HG02938 (cell line): Measurements from ENCODE around the gene ZBED4.
"Not testable (repeated sequence)": the region's sequence is repeated elsewhere in the genome, so short reads cannot be mapped to it uniquely, and the experiment has no call there.

Source experiments
- ATAC-seq: cut with Tn5 transposase; IDR thresholded peaks from one replicate; pipeline ENCODE4 v1.9.1; 2021; ENCODE audit warnings: mild to moderate bottlenecking, moderate library complexity; ENCODE audit not compliant: unreplicated experiment

ZBED4 gene

DNA sequence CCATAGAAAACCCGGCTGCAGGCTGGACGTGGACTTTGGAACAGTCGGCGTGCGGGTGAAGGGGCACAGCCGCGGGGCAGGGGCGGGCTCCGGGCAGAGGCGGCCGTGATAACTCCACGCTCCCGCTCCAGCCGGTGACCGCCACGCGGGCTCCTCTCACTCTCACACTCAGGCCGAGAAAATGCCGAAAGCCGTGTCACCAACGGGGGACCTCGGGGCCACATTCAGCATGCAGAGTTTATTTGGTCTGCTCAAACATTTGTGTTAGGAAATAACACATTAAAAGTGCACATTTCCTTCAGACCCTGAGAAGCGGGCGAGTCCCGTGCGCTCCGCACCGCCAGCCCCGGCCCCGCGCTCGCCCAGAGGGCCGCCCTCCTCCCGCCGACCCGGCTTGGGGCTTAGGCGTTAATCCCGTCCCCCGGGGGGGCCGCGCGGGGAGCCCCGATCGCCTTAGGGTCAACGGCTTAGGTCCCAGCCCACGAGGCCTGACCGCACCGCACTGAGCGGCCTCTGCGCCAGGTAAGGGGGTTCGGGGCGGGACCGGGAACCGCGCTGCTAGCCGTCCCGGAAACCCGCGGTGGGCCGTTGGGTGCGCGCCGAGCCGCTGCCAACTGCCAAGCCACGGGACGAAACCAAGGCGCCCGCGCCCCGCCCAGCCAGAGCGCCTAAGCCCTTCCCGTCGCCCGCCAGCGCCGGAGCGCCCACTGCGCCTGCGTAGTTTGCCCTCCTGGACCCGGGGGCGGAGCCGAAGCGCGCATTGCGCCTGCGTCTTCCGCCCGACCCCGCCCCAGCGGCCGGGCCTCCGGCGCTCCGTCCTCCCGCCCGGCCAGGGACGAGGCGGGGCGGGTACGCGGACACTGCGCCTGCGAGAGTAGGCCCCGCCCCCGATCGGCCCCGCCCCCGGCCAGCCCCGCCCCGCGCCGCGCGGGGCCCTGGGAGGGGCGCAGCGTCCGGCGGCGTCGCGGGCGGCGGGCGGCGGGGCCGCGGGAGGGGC, at the start of gene ZBED4:
Gene ZBED4 (plus strand): TSS at position 947 of the 997 bp plus-strand sequence. CDS start 29,819 bp downstream, outside the sequence.
- peak; percentile 70 for ATAC-seq

DNA sequence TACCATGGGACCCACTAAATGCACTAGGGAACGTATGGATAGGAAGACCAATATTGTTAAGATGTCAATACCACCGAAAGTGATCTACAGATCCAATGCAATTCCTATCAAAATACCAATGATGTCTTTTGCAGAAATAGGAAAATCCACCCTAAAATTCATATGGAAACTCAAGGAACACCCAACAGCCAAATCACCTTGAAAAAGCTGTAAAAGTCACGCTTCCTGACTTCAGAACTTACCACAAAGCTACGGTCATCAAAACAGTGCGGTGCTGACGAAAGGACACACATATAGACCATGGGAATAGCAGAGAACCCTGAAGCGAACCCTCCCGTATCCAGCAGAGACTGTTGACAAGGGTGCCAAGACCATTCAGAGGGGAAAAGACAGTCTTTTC, 46.5 kb upstream of the ZBED4 start:
- no peak for ATAC-seq

DNA sequence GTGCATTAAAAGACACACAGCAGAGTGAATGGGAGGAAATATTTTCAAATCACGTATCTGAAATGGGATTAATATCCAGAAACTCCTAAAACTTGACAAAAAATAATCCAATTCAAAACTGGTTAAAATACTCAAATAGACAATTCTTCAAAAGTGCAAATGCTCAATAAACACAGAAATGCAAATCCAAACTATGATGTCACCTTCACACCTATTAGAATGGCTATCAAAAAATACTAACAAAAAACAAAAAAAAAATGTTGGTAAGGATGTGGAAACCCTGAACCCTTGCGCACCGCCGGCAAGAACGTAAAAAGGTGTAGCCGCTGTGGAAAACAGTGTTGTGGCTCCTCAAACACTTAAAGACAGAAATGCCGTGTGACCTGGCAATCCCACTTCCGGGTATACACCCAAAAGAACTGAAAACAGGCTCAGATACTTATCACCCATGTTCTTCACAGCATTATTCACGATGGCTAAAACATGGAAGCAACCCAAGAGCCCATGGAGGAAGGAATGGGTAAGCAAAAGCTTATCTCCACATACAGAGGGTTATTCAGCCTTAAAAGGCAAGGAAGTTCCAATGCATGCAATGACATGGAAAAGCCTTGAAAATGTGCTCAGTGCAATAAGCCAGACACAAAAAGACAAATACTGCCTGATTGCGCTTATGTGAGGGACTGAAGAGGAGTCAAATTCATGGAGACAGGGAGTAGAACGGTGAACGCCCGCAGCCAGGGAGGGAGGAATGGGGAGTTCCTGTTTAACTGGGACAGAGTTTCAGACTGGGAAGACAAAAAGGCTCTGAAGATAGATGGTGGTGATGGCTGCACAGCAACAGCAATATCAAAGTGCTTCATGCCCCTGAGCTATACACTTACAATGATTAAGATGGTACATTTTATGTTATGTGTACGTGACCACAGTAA, 45.6 kb upstream of the ZBED4 start:
- ATAC-seq = no peak

DNA sequence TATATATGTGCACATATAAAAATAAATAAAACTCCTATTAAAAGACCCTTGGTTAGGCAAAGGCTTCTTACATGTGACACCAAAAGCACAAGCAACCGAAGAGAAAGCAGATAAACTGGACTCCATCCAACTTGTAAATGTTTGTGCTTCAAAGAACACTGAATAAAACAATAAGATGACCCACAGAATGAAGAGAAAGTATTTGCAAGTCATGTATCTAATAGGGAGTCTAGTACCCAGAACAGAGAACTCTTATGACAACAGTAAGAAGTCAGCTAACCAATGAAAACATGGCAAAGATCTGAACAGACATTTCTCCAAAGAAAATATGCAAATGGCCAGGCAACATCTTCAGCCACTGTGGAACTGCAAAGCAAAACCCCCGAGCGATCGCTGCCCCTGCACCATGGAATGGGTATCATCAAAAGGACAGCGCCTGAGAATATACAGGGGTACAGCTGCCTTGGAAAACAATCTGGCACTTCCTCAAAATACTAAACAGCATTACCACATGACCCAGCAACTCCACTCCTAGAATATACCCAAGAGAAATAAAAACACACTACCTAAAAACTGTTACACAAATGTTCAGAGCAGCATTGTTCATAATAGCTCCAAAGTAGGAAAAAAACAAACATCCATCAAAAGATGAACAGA, 43.2 kb upstream of the ZBED4 start:
- ATAC-seq = no peak

DNA sequence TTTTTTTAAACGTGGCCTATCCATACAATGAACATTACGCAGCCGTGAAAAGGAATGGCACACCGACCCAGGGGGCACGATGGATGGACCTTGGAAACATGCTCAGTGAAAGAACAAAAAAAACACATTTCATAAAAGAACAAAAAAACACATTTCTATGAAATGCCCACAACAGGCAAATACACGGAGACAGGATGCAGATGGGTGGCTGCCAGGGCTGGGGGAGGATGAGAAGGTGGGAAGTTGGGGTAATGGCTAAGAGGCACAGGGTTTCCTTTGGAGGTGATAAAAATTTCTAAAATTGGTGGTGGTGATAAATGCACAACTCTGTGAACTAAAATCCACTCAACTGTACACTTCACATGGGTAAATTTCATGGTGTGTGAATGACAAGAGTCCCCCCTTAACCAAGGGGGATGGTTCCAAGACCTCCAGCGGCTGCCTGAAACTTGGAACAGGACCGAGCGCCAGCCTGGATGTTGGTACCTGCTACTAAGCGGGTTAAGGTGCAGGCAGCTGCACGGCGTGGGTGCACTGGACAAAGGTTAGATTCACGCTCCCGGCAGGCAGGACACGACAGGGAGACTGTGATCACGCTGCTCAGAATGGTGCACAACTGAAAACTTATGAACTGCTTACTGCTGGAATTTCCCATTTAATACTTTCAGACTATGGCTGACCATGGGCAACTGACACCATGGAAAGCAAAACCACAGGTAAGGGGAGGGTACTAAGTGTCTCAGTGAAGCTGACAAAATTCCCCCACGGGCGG, 42.4 kb upstream of the ZBED4 start:
- no peak for ATAC-seq

DNA sequence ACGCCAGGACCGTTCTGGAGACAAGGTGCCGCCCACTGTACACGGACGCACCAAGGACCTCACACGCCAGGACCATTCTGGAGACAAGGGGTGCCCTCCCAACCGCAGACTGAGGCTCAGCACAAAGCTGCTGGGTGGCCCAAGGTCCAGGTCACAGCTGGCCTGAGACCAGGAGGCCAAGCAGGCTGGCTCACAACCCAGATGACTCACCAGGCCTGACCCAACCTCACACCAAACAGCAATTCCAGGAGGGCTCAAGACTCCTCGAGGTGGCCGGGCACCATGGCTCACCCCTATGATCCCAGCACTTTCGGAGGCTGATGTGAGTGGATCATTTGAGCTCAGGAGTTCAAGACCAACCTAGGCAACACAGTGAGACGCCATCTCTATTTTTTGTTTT, 40.8 kb upstream of the ZBED4 start:
- no peak for ATAC-seq

- ATAC-seq = no peak
These were observed 39.4 kb upstream of the ZBED4 start for GRCh38 chr22:49814164-49814686.

GRCh38 chr22:49814856-49815255, 38.8 kb upstream of the ZBED4 start:
- no peak for ATAC-seq

DNA sequence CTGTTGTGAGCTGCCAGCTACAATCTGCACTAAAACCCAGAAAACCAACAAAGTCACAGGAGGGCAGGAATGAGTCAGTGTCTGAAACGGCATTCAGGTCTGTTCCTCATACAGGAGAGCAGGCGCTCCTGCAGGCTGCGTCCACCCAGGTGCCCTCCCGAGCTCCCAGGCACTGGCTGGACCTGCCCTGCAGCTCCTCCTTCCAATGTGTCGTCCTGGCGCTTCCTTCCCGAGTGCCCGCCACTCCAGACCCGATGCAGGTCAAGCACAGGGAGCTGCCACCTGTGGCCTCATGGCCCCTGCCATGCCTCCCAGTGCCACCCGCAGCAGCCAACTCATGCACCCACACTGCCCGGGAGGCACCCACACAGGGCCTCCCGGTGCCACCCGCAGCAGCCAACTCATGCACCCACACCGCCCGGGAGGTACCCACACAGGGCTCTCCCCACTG, 38.0 kb upstream of the ZBED4 start:
- no peak for ATAC-seq

- ATAC-seq = no peak
These were observed 36.3 kb upstream of the ZBED4 start for GRCh38 chr22:49817359-49817758.

DNA sequence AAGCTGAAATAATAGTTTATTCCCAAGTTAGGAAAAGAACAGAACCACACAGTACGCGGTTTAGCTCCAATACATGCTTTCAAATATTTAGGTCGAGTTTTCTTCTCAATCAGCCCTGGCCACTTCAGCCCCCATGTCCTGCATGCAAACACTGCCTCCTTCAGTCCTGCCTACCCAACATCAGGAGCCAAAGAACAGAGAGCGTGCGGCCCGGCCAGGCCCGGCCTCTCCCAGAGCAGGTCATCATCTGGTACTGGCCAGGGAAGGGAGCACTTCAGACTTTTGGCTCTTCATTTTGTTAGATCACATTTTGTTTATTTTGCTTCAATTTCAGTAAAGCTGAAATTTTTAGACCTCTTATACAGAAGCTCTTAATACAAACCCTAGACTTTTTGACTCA, 32.7 kb upstream of the ZBED4 start:
- ATAC-seq = no peak

DNA sequence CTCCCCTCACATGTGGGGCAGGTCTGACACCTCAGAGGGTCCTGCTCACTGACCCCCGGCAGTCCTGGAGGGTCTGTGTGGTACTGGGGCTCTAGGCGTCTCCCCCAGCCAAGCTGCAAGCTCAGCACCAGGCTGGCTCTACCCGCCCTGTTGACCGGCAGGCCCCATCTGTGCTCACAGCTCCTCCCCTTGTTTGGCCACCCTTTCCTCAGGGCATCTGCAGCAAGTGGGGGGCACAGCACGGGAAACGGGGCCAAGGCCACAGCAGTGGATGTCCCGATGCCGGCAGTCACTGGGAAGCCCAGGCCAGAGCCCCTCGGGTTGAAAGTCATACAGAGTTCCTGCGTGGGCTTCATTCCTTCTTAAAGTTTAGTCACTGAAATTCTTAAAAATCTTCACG, 31.9 kb upstream of the ZBED4 start:
- not testable (repeated sequence) for ATAC-seq

DNA sequence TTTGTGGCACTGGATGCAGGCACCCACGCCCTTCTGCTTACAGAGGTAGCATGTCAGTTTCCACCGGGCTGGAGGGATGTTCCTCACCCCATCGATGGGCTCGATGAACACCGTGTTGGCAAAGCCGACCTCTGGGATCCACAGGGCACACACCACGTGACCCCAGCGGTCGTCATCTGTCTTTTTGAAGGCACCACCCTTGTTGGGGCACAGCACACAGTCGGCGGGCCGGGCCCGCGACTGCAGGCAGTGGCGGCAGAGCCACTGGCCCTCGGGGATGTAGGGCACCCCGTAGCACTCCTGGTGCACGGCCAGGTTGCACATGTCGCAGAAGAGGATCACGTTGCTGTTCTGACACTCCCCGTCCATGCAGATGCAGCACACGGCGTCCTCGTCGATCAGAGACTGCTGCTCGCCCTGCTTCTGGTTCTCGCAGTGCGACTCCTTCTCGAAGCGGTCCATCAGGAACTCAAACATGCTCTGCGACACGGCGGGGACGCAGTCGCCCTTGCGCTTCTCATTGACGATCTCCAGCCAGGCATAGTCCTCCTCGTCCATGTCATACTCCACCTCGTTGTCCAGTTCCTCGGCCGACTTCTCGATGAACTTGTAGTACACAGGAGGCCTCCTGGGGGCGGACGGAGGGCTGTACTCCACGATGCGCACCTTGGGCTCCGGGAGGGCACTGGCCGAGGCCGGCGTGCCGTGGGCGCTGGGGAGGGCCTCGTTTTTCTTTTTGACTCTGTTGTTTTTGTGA, 30.2 kb upstream of the ZBED4 start:
- ATAC-seq = no peak

GRCh38 chr22:49824185-49824925, 29.3 kb upstream of the ZBED4 start:
- no peak for ATAC-seq

DNA sequence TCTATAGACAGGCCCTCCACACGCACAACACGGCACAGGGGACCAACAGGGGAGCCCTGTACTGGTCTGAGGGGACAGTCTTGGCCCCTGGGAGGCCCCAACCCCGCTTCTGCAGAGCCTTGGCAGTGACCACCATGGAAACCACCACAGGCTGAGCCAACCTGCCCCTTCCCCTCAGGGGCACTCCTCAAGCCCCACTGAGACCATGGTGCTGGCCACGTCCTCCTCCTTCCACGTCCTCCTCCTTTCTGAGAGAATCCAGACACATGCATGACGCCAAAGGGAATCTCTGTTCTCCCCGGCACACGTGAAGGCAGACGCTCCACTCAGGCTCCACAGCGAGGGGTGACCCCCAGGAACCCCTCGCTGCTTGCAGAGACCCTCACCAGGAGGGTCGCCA, 28.7 kb upstream of the ZBED4 start:
- ATAC-seq = no peak

- no peak for ATAC-seq
These were observed 28.2 kb upstream of the ZBED4 start for GRCh38 chr22:49825436-49825835.

DNA sequence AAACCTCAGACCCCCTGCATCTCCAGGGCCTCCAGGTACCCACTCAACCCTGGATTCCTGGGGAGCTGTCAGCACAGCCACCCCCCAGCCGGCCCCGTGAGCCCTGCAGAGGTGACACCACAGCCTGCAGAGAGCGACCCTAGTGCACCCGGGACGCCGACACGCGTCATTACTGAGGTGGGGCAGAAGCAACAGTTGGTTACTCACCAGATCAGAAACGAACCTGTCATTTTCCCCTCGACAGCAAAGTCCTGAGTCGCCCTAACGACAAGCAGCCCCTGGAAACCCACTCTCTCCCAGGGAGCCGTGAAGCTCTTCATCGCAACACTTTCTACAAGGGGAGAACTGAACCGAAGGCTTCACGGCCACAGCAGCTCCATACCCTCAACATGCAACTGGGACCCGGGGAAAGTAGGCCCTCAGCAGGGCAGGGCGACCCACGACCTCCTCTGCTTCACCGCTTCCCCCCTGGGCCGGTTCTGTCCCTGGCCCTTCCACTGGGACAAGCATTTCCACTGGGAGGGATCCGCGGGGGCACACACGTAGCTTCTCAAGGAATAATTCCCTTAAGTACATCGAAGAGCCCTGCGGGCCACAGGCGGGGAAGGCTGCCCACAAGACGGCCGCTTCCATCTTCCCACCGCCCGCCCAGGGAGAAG, 27.6 kb upstream of the ZBED4 start:
- ATAC-seq = no peak
